Measurements from ENCODE around the gene MUL1.

MUL1 gene

DNA sequence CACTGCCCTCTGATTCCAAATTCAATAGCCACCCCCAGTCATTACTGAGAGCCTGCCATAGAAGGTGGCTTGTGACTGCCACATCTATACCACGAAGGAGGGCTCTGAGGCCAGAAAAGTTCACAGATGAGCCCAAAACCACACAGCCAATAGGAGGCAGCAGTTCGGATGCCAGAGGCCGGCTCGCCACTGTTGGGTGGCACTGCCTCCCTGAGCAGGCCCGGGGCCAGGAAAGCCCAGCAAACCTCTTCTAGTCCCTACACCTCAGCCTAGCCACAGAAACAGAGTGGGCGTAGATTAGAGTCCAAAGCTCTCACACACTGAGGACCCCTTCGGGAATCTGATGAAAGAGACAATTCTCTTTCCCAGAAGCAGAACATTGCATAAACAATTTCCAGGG lies 16.1 kb downstream of the MUL1 start:
- Histone ChIP-seq H3K27ac (ENCODE audit: extremely low read depth, low read depth, low read length) (no peak overlapping the region), H3K4me3 (ENCODE audit: low read depth, low read length) (no peak overlapping the region), H3K4me1 (ENCODE audit: control insufficient read depth, insufficient read depth, low read length) (no peaks in the 10 kb centered on the region), H3K9me3 (ENCODE audit: control insufficient read depth, insufficient read depth, low read depth, low read length) (no peaks in the 10 kb centered on the region), H3K36me3 (ENCODE audit: control insufficient read depth in 2 of 2, insufficient read depth in 1 of 2, low read length in 2 of 2) (no peaks in the 10 kb centered on the region)
- ChIA-PET POLR2A (no interaction called here), CTCF (interaction anchor here (0.7 to 6.7 kb wide), 7 partner anchors 115 to 1252 kb away, joined by 3 to 75 read pairs (median 6); no protein-coding TSS in a partner anchor)
- no peak for TF ChIP-seq GLIS1 (tag by site-specific recombination; IDR thresholded peaks at IDR 0.05)
- TF ChIP-seq ZSCAN18 (tag by site-specific recombination; IDR thresholded peaks at IDR 0.05) = no peak
- TF ChIP-seq ZFHX2 (tag by site-specific recombination; conservative IDR thresholded peaks at IDR 0.05) = peak; percentile 33

- ChIA-PET CTCF (interaction anchor here (0.6 to 6.7 kb wide), 8 partner anchors 60 to 1251 kb away, joined by 3 to 75 read pairs (median 4); no protein-coding TSS in a partner anchor), POLR2A (no interaction called here)
- no peaks in the 10 kb centered on the region for H3K36me3 ChIP-seq (ENCODE audit: control insufficient read depth in 2 of 2, insufficient read depth in 1 of 2, low read length in 2 of 2)
- H3K4me1 ChIP-seq (ENCODE audit: control insufficient read depth, insufficient read depth, low read length) = no peaks in the 10 kb centered on the region
- no peak overlapping the region for H3K27ac ChIP-seq (ENCODE audit: extremely low read depth, low read depth, low read length)
- no peak overlapping the region for H3K4me3 ChIP-seq (ENCODE audit: low read depth, low read length)
- TF ChIP-seq ZFP41 (tag by site-specific recombination; IDR thresholded peaks at IDR 0.05; ENCODE audit: borderline replicate concordance) = no peak
- 0 out of 2 replicates have a peak, but pooled peaks have one; percentile 15 for TF ChIP-seq GLIS2 (tag by site-specific recombination; IDR thresholded peaks at IDR 0.05)
- no peak for TF ChIP-seq SP2 (tag by site-specific recombination; IDR thresholded peaks at IDR 0.05)
- H3K9me3 ChIP-seq (ENCODE audit: control insufficient read depth, insufficient read depth, low read depth, low read length) = no peaks in the 10 kb centered on the region
These were observed 16.8 kb downstream of the MUL1 start for GRCh38 chr1:20491178-20491577.

GRCh38 chr1:20487236-20487590 lies 20.7 kb downstream of the MUL1 start:
- no peak for TF ChIP-seq ZNF114 (tag by site-specific recombination; IDR thresholded peaks at IDR 0.05)
- no peak for TF ChIP-seq GFI1B (tag by site-specific recombination; IDR thresholded peaks at IDR 0.05)
- TF ChIP-seq ZEB2 (tag by site-specific recombination; IDR thresholded peaks at IDR 0.05) = 0 out of 2 replicates have a peak, but pooled peaks have one; percentile 12
- no peak for TF ChIP-seq ZNF626 (tag by site-specific recombination; IDR thresholded peaks at IDR 0.05)
- TF ChIP-seq PRDM6 (tag by site-specific recombination; IDR thresholded peaks at IDR 0.05) = no peak
- Histone ChIP-seq H3K9me3 (ENCODE audit: control insufficient read depth, insufficient read depth, low read depth, low read length) (no peaks in the 10 kb centered on the region), H3K4me1 (ENCODE audit: control insufficient read depth, insufficient read depth, low read length) (no peaks in the 10 kb centered on the region), H3K27ac (ENCODE audit: extremely low read depth, low read depth, low read length) (no peak overlapping the region), H3K4me3 (ENCODE audit: low read depth, low read length) (no peak overlapping the region), H3K36me3 (ENCODE audit: control insufficient read depth in 2 of 2, insufficient read depth in 1 of 2, low read length in 2 of 2) (no peaks in the 10 kb centered on the region)
- POLR2A ChIA-PET = no interaction called here
- CTCF ChIA-PET = interaction anchor here (0.7 to 1.2 kb wide), 2 partner anchors 57 to 274 kb away, joined by 3 to 4 read pairs; no protein-coding TSS in a partner anchor

DNA sequence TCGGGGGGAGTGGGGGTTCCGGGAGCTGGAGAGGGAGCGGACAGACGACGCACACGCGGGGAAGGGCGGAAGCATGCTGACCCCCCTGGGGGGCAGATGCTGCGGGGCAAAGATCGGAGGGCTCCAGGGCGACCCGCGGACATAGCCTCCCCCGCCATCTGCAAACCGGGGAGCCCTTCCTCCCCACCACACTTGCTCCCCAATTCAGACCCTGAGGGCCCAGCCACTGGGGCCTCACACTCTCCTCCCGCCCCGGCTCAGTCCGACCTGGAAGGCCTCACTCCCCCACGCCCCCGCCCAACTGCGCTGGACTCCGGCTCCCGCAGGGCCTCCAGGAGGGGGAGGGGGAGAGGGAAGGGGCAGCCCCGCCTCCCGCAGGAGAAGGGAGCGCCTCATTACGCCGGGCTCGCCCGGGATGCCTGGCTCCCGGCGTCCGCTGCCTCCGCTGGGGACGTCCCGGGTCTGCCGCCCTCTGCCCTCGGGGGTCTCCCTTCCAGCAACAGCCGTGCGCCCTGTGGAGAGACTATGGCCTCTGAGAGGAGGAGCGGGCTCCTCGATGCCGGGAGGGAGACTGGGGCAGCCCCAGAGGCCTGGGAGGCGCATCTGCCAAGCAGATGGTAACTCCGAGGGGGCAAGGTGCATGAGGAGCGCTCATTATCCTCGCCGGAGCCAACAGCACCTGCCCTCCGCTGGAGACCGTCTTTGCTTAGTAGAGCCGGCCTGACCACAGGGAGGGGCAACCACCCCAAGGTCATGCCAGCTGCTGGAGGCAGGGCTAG lies 21.3 kb downstream of the MUL1 start:
- H3K36me3 ChIP-seq (ENCODE audit: control insufficient read depth in 2 of 2, insufficient read depth in 1 of 2, low read length in 2 of 2) = no peaks in the 10 kb centered on the region
- no peaks in the 10 kb centered on the region for H3K9me3 ChIP-seq (ENCODE audit: control insufficient read depth, insufficient read depth, low read depth, low read length)
- POLR2A ChIA-PET = interaction anchor here (0.9 to 1.5 kb wide), 3 partner anchors 21 to 28 kb away, joined by 3 to 6 read pairs (median 5); partner anchors contain the start of gene MUL1
- no peaks in the 10 kb centered on the region for H3K4me1 ChIP-seq (ENCODE audit: control insufficient read depth, insufficient read depth, low read length)
- peak overlapping the region; percentile 70 for H3K4me3 ChIP-seq (ENCODE audit: low read depth, low read length)
- peak overlapping the region; percentile 73; the same call in 1 of the 2 replicates for H3K27ac ChIP-seq (ENCODE audit: extremely low read depth, low read depth, low read length)
- CTCF ChIA-PET = interaction anchor here (0.7 to 1.4 kb wide), 5 partner anchors 8 to 274 kb away, joined by 3 to 6 read pairs (median 4); no protein-coding TSS in a partner anchor
- TF ChIP-seq GLI2 (tag by site-specific recombination; IDR thresholded peaks at IDR 0.05; ENCODE audit: borderline replicate concordance, low read depth) = no peak
- peak; percentile 67; the same call in 1 of the 2 replicates for TF ChIP-seq BCL11A (tag by site-specific recombination; IDR thresholded peaks at IDR 0.05; ENCODE audit: low read depth)
- TF ChIP-seq PRDM4 (tag by site-specific recombination; IDR thresholded peaks at IDR 0.05) = no peak
- TF ChIP-seq ZNF514 (tag by site-specific recombination; IDR thresholded peaks at IDR 0.05) = no peak
- peak; percentile 78; the same call in 1 of the 2 replicates for TF ChIP-seq ZNF324 (tag by site-specific recombination; IDR thresholded peaks at IDR 0.05)
- TF ChIP-seq ZNF660 (tag by site-specific recombination; IDR thresholded peaks at IDR 0.05) = 0 out of 2 replicates have a peak, but pooled peaks have one; percentile 48
- no peak for TF ChIP-seq ZNF416 (tag by site-specific recombination; IDR thresholded peaks at IDR 0.05)
- no peak for TF ChIP-seq ZNF155 (tag by site-specific recombination; IDR thresholded peaks at IDR 0.05)
- no peak for TF ChIP-seq ZNF114 (tag by site-specific recombination; IDR thresholded peaks at IDR 0.05)

Data from HEK293 (cell line).